ENCODE measurements around the gene SLC25A47. TPM values are rescaled to one million over a fixed set of nuclear protein-coding genes. Genes with fewer than 3 reads are reported as not detected.
A peak's percentile ranks its signal among the peaks of the same experiment; 100 is the strongest.

Gene SLC25A47
- total RNA-seq, 1 donor from 2014 or later: not detected

DNA sequence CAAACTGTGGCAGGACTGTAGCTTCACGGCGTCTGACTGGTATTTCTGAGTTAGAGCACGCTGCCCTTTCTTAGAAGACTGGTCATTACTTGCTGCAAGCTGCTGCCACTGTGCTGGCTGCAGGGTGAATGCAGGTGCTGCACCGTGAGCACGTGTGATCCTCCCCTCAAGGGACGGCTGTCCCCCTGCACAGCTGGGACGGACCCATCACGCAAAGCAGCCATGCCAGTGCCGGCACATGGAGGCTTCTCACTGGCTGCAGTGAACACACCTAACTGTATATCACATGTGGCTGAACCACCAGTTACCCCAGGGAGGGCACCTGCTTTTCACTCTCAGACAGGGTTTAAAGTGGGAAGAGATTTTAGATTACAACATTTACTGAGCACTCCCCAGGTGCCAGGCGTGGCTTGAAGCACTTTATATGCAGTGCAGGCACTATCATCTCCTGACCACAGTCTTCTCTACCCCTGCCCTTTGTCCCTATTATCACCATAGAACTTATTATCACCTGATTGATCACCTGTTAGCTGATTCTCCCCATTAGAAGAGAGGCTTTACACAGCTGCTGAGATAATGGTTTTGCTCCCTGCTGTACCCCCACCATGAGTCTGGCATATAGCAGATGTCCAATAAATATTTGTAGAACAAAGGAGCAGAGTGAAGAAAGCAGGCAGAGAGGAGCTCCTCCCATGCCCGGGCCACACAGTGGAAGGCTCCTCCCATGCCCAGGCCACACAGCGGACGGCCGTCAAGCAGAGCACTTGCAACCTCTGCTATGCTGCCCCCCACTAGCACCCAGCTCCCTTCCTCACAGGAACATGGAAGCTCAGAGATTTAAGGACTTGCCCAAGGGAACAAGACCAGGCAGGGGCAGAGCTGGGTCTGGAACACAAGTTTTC, 25.9 kb downstream of the SLC25A47 start:
- DNase-seq: no peak

DNA sequence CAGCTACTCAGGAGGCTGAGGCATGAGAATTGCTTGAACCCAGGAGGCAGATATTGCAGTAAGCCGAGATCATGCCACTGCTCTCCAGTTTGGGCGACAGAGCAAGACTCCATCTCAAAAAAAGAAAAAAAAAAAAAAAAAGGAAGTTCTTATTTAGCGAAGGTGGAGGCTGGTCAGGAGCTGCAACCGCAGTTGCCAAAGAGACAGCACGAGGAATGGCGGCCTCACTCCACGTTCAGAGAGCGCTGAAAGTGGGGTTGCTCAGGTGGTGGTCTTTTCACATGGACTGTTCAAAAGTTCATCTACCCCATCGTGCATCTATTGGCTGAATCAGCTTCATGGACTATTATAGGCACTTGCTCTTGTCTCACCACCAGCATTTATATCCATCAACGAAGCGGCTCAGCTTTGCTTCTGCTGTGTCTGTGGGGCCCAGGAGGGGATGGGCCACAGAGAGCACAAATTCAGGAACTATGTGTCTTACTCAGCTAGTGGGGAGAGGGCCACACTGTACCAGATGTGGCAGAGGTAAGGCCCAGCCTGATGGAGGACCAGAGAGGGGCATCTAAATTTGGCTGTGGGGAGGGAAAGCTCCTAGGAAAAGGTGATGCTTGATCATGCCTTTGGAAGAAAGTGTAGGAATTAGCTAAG, 27.3 kb downstream of the SLC25A47 start:
- DNase-seq: no peak

DNA sequence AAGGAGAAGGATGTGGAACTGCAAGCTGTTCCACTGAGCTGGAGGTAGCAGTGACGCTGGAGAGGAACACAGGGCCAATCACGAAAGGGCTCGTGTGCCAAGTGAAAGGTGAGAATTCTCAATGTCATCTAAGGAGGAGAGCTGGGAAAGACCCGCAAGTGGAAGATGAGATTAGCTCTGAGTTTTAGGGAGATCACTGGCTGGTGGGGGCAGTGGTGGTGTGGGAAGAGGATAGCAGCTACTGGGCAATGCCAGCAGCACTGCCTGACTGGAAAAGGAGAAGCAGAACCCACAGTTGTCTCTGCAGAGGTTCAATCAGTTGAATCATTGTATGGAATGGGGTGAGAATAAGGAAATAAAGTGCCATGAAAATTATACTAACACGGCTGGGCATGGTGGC, 27.8 kb downstream of the SLC25A47 start:
- no peak for DNase-seq

DNA sequence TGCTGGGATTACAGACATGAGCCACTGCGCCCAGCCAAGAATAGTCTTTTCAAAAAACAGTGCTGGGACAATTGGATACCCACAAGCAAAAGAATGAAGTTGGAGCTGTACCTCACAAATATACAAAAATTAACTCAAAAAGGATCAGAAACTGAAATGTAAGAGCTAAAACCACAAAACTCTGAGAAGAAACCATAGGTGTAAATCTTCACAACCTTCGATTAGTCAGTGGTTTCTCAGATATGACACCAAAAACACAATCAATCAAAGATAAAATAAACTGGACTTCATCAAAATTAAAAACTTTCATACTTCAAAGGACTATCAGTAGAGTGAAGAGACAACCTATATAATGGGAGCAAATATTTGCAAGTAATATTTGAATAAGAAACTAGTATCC, 35.3 kb downstream of the SLC25A47 start:
- no peak for DNase-seq

DNA sequence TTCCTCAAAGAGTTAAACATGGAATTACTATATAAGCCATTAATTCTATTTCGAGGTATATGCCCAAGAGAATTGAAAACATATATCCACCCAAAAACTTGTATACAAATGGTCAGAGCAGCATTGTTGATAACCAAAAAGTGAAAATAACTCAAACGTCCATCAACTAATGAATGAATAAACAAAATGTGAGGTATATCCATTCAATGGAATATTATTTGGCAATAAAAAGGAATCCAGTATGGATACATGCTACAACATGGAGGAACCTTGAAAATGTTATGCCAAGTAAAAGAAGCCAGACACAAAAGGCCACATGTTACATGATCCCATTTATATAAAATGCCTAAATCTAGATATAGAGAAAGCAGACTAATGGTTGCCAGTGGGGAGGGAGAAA, 36.0 kb downstream of the SLC25A47 start:
- DNase-seq: no peak

DNA sequence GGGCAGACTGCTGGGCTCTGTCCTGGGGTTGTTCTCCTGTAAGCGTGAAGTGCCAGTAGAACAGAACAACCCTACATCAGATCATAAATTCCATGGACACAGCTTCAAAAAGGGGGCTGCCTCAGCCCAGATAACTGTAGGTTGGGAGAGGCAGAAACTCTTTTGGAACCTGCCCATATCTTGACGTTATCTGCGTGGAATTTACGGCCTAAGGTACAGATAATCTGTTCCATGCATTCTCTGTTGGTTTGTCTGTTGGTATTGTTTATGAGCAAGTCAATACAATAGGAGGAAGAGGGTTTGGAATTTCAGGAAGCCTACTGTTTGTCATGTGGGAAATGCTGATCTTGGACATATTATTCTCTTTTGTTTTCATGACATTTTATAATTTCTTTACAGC, 36.7 kb downstream of the SLC25A47 start:
- peak; percentile 97 for DNase-seq

DNA sequence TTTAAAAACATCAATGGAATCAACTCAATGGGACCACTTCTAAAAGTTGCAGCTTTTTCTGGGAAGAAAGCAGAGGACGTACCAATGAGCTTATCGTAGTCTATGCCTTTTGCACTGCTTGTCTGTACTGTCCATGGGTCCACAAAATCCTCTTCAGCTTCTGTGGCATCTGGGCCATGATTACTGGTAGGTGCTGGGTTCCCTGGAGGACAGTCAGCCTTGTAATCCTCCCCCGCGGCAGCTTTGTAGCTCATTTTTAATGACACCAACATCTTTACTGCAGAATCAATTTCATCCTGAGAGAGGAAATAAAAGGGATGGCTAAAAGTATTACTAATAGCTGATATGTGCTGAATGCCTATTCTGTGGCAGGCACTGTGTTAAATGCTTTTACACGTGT, 38.5 kb downstream of the SLC25A47 start:
- no peak for DNase-seq

DNA sequence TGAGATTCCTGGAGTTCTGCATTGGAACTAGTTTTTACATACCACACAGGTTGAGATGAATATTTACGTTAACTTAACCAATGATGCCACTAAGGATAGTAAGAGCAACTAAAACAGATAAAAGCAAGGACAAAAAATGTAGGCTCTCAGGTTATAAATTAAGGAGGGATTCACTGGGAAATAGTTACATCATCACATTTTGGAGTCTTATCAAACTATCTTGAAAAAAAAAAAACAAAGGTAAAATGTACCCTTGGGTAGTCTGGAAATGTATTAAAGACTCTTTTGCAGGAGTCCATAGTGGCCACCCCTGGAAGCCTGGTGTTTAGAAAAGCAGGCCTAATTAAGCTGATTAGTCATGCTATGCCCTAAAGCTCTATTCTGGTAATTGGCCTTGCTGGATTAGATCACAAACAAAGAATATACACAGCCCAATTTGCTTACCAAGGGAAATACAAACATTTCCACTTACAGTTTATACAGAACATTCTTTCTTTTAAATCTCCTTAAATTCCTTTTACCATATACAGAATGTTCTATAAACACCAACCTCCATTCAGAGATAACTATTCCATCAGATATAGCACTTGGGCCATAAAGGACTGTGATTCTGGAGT, 39.3 kb downstream of the SLC25A47 start:
- no peak for DNase-seq

DNA sequence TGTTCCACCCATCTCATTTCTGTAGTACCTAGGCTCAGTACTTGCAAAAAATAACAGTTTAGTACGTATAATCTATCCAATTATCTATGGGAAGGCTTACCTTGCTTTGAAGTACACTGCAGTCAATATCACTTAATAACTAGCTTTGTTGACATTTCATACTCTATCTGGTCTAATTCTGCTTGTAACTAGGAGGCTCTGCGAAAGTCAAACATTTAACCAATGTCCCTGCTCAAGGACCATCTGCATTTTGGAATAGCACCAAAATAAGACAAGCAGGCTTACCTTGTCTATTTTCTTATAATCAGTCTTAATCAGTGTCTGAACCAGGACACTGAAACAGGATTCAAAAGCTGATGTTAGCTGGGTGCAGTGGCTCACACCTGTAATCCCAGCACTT, 39.9 kb downstream of the SLC25A47 start:
- DNase-seq: no peak

DNA sequence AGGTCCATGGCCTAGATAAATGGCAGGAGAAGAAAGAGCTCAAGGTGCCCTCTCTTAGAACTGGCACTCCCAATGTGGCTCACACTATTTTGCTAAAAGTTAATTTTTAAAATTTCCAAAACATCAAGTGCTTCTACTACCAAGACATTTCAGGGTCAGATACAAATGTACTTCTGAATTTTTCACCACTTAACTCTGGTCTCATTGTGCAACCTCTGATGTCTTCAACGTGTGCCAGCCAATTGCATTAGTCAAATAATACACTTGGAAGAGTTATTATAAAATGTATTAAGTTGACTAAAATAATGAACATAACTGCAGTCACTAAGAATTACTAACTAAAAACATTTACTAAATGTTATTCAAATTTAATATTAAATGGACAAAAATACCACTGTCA, 41.3 kb downstream of the SLC25A47 start:
- DNase-seq: no peak

DNA sequence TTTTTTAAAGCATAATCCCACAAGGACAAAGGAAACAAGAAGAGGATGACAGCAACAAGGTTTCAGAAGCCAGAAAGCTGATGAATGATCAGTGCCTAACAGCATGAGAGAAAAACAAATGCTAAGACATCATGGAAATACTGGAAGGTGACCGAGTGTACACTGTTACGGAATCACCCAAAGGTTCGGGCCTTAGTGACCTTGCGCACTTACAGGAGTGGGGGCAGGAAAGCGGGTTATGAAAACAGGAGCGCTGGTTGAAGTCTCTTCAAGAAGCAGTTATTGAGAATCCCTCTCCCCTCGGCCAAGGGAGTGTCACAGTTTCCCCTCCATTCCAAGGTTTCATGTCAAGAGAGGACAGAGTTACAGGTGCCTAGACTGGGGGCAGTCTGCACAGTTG, 42.6 kb downstream of the SLC25A47 start:
- DNase-seq: no peak

DNA sequence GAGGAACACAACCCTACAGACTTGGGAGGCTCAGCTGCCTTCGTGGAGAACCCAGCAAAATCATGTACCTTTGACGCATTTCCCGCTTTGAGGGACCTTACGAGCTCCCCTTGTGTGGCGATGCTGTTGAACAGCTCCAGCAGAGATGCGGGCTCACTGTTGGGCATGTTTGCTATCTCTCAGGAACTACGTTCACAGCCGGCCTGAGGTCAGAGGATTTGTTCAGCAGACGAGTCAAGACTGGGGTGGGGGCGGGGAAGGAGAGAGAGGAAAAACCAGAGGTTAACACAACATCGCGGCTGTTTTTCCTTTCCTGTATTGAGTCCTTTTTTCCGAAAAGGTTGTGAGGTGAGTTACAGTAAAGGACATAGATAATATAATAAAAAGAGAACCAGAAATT, 45.9 kb downstream of the SLC25A47 start:
- peak; percentile 28 for DNase-seq

DNA sequence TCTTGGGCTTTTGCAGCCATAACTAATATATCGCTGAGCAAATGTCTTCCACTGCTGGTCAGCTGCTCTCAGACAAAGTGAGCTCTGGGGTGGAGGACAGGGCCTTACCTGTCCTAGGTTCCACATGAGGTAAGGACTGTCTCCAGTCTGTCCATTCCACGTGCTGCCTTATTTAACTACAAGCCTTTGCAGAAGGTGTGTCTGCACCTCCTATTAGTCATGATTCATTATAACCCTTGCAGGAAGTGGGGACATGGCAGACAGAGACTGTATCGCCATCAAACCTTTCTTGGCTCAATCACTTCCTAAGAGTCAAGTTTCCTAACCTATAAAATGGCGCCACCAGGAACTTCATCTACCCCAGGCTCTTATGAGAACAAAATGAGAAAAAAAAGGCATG, 46.9 kb downstream of the SLC25A47 start:
- DNase-seq: no peak

DNA sequence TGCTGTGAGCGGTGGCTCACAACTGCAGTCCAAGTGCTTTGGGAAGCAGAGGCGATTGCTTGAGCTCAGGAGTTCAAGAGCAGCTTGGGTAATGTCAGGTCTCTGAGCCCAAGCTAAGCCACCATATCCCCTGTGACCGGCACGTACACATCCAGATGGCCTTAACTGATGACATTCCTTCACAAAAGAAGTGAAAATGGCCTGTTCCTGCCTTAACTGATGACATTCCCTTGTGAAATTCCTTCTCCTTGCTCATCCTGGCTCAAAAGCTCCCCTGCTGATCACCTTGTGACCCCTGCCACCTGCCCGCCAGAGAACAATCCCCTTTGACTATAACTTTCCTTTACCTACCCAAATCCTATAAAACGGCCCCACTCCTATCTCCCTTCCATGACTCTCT, 48.6 kb downstream of the SLC25A47 start:
- no peak for DNase-seq

DNA sequence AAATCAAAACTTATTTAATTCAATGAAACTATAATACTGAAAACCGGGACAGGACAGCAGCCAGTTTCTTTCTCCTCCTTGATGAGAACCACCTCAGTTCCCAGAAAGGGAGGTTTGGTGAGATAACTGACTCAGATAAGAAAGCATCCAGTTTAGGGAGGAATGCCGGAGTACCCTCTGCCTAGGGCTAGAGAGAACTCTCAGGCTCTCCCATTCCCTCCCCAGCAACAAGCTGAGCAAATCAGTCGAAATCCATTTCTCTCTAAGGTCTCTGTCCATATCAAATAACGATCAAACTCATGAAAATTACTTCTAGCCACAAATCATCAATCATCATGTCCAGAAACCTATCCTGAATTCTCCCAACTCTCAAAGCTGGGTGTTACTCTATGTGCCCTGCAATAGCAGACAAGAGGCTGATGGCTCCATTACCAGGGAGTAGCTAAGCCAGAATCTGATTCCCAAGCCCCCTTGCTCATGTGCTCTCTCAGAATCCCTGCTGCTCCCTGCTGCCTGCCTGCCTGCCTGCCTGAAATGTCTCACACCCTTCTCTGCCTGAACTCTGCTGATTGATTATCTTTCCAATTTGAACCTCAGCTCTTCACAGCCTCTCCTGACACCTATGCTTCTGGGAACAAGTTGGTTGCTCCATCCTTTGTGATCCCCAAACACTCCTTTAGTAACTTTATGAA, 49.4 kb downstream of the SLC25A47 start:
- peak; percentile 41 for DNase-seq

DNA sequence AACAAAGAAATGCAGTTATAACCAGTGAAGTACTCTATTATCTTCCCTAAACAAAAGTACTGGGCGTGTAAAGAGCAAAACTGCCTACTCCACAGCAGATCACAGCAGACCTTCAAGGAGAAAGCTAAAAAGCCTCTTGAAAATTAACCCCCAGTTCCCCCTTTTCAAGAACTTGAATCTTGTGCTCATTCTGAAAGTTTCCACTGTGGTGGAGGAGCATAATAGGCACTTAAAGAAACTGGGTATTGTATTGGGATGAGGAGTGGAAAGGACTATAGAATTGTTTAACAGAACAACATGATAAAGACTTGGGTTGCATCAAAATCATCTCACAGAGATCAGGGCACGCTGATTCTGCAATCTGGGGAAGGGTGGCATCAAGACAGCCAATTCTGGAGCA, 51.1 kb downstream of the SLC25A47 start:
- no peak for DNase-seq

DNA sequence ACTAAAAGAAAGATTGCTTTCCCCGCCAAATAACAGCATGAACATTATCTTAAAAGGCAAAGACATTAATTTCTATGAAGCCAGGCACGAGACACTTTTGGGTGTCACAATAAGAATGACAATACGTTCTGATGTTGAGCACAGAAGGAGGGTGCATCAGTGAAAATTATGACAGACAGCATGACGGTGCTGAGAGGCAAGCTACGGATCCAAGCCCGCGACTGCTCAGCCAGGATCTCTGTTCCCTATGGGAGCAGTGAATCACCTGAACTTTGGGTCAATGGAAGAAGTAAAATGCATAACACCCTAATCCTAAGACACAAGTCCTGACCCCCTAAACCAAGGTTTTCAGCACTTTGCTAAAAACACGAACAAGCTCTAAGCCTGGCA, 51.7 kb downstream of the SLC25A47 start:
- DNase-seq: peak; percentile 49

DNA sequence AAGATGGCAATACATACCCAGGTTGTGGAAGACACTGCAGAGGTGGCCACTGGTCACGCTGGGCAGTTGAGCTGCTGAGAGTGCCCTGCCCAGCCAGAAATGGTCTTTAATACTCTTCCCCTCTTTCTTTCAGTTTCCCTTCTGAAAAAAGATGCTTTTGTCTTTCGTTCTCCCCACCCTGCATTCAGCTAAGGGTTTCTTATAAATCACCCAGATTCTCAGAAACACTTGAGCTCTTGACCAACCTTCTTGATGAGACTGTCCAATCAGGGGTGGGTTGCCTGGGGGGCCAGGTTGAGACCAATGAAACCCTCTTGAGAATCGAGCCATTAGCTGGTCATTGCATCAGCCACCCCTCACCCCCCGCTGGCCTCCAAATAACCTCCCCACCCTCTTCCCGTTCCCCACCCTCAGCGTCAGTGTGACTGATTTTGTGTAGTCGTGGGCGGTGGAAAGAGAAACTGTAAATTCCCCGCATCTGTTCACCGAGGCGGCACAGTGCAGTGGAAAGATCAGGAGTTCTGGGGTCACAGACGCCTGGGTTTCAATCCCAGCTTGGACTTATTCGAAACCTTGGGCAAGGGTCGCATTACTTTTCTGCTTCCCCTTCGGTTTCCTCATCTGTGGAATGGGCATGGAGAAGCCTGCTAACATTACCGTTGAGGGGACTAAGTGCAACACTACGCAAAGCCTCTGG, 52.3 kb downstream of the SLC25A47 start:
- peak; percentile 98 for DNase-seq

DNA sequence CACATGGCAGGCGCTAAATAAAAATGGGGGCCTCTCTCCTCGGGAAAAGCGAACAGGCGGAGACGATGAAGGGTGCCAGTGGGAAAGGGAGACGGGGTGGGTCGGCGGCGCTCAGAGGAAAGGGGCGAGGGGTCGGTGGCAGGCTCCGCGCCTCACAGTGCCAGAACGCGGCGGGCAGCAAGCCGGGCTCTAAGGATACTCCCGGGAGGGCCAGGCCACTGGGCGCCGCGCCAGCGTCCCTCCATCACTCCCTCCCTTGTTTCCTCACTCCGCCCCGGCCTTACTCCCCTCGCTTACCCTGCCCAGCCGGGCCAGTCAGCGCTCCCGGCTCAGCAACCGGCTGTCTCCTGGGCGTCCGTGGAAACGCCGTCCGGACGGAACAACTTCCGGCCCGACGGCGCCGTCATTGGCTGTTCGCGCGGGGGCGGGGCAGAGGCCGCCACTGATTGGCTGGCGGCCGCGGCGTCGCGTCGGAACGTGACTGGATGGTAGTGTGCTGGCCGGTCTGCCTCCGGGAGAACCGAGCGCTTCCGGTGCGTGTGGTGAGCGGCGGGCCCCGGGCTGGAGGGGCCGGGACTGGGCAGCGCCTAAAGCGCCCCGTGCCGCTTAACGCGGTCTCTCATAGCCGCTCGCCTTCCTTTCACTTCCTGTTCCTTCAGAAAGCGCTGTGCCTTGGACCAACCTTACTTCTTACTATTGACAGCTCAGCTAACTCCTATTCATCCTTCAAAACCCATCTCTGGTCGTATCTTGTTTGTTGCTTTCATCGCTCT, 53.0 kb downstream of the SLC25A47 start, which contains the start of gene WDR25:
WDR25 (plus strand) TSS at position 523 of the 773 bp plus-strand sequence.
- peak; percentile 98 for DNase-seq

DNA sequence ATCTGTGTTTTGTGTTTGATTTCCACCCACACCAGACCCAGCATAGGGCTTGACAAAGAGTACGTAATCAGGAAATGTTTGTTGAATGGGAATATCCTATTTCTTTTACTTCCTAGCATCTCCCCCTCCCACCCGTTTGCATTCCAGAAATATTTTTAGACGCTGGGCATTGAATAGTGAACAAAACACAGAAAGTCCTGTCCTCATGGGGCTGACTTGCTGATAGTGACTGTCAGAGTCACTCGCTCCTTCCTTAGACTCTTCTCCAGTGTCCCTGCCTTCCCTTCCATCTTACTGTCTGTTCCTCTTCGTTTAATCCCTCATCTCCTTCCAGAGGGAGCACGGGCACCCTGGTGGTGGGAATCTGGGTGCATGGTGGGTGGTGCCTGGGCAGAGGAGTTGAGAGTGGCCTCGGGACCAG, 53.6 kb downstream of the SLC25A47 start:
- DNase-seq: peak; percentile 76

All from dermis blood vessel endothelial cell (primary cell).